Endometrial microvascular endothelial cells (primary cell): ENCODE results near the gene PRRC2B. TPM values are rescaled to one million over a fixed set of nuclear protein-coding genes. Genes with fewer than 3 reads are reported as not detected.
"Not testable (repeated sequence)": the region's sequence is repeated elsewhere in the genome, so short reads cannot be mapped to it uniquely, and the experiment has no call there.

ENCODE experiments used
- in situ Hi-C: cut with HindIII; loops from 2 replicates; pipeline ENCODE4 v1.10.0; 2017; ENCODE audit warnings: low sequenced_read_pairs, low pct_unique_long_range_greater_than_20kb; ENCODE audit errors: inconsistent ontology term
- total RNA-seq: library from RNA; depleted of rRNA; stranded (reverse); fragments of >200 nt; gene quantifications from one replicate; pipeline ENCODE4 v1.2.3, GENCODE V29; 2015; ENCODE audit errors: inconsistent ontology term

The PRRC2B gene
- total RNA-seq, result 93.1 TPM

GRCh38 chr9:131393622-131394463, at the start of gene PRRC2B:
TSS of gene PRRC2B (plus strand) at chr9:131394086. CDS start at chr9:131430145, 36,059 bp downstream.
- in situ Hi-C loops, result no loop called here

- in situ Hi-C loops, result not testable (repeated sequence)
Observed at GRCh38 chr9:131344931-131345535, 48.9 kb upstream of the PRRC2B start.

DNA sequence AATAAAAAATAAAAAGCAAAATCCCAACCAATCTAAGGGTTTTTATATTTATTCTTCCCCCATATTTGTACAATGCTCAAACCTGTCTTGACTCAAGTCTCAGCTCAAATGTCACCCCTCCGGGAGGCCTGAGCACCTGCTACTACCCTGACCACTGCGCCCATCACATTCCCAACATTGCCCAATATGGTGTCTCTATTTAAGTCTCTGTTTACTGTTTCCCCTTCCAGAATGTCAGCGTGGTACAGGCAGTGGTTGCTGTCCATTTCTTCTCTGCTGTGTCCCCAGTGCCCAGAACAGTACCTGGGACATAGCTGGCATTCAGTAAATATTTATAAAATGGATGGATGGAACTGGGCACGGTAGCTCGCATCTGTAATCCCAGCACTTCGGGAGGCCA, 47.3 kb upstream of the PRRC2B start:
- in situ Hi-C loops, result no loop called here

DNA sequence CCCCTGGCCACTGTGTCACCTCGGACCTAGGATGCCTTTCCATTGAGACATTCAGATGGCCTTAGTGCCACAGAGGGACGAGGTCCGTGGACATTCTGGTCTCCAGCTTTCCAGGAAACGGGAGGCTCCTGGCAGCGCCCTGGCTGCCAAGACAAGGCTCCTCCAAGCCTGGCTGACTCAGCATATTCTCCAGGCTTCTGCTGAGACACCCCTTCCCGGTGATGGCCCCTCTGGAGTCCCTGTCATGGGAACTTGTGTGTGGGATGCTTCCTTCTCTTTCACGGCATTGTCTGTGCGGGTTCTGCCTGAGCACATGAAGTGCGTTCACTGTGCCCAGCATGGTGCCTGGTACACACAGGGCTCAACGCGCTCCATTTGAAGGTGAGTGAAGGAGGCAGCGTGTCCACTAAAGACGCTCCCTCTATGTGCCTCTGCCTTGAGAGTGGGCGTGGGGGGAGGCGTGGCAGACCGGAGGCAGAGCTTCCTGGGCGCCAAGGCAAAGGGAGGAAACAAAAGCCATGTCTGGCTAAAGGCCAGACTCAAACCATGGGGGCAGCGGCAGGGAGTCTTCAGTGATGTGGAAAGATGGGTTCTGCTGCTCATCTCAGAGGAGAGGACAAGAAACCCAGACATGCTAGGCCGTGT, 46.4 kb upstream of the PRRC2B start:
- in situ Hi-C loops, result no loop called here

- in situ Hi-C loops, result no loop called here
Observed at GRCh38 chr9:131348631-131349521, 45.0 kb upstream of the PRRC2B start.

DNA sequence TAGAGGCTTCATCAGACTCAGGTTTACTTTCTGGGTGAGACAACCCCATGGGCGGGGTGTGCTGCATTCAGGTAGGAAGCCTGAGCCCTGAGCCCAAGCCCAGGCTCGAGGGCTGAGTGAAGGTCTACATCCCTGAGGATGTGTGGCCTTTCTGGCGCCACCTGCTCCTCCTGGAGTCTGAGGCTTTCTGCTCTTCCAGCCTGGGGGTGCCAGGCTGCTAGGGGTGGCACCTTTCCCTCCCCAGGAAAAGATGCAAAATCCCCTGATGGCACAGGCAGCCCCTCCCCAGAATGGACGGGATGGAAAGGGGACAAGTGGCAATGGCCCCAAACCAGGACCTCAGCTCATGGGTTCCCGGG, 44.4 kb upstream of the PRRC2B start:
- in situ Hi-C loops, result no loop called here

GRCh38 chr9:131349881-131350563, 43.9 kb upstream of the PRRC2B start:
- in situ Hi-C loops, result no loop called here

GRCh38 chr9:131356479-131356878, 37.4 kb upstream of the PRRC2B start:
- in situ Hi-C loops, result not testable (repeated sequence)

DNA sequence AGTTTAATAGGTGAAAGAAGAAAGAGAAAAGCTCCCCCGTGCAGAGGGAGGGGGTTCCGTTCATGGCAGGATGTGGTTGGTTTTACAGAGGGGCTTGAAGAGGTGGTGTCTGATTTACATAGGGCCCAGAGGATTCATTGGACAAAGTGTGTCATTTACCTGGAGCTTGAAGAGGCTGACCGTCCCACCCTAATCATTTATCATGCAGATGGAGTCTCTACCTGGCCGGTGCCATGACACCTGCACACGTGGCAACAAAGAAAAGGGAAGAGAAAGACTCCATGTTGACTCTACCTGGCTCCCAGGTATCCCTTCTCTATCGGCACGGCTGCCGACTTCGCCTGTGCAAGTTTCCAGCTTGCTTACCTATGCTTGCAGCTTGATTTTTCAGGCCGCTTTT, 35.3 kb upstream of the PRRC2B start:
- in situ Hi-C loops, result no loop called here

DNA sequence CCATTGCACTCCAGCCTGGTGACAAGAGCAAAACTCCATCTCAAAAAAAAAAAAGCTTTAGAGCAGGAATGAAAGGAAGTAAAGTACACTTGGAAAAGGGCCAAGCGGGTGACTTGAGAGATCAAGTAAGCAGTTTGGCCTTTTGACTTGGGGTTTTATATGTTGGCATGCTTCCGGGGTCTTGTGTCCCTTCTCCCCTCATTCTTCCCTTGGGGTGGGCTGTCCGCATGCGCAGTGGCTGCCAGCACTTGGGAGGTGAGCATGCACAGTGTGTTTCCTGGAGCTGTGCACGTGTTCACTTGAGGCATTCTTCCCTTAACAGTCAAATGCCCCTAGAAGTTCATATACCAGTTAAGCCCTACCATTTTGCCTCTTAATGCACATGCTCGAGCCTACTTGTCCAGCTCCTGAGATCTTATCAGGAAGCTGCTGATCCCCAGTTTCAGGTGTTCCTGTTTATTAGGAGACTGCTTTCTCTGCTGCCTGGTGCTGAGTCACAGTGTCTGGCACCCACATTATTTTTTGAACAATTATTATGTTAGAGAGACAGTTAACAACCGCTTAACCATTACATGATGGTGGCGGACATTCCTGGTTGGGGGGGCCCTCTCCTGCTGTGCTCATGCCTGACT, 32.6 kb upstream of the PRRC2B start:
- in situ Hi-C loops, result no loop called here

GRCh38 chr9:131365546-131365945, 28.3 kb upstream of the PRRC2B start:
- in situ Hi-C loops, result no loop called here

DNA sequence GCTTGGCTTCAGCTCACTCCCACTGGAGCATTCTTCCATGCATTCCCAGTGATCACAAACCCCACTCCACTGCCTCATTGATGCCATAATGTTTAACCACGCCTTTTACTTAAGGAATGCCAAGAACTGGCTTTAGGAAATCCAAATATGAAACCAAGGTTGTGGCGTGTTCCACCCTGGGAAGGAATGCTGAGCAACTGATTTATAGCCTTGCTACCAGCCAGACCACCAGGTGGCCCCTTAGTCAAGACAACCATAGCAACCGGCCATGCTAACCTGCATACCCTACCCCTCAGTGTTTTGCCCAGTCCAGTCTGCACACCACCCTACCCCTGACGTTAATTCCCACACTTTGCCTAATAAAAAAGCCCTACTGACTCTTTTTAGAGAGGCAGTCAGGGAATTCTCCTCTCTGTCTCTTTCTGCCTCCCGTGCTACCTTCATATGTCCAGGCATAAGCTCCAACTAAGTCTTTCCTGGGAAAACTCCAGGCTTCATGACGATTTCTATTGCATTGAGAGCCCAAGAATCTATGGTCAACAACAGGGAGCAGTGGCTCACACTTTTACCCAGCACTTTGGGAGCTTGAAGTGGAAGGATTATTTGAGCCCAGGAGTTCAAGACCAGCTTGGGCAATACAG, 27.0 kb upstream of the PRRC2B start:
- in situ Hi-C loops, result no loop called here

- in situ Hi-C loops, result no loop called here
Observed at GRCh38 chr9:131367450-131367849, 26.4 kb upstream of the PRRC2B start.

- in situ Hi-C loops, result no loop called here
Observed at GRCh38 chr9:131370638-131371037, 23.2 kb upstream of the PRRC2B start.

- in situ Hi-C loops, result not testable (repeated sequence)
Observed at GRCh38 chr9:131372599-131372973, 21.3 kb upstream of the PRRC2B start.

GRCh38 chr9:131374638-131375037, 19.2 kb upstream of the PRRC2B start:
- in situ Hi-C loops, result not testable (repeated sequence)

DNA sequence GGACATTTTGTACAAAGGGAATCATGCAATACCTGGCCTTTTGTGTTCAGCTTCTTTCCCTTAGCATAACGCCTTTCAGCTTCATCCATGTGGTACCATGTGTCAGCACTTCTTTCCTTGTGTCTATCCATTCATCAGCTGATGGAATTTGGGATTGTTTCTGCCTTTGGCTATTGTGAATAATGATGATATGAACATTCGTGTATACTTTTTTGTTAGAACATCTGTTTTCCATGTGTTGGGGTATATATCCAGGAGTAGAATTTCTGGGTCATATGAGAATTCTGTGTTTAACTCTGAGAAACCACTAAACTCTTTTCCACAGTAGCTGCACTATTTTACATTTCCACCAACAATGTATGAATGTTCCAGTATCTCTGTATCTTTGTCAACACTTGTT, 14.8 kb upstream of the PRRC2B start:
- in situ Hi-C loops, result no loop called here
